ENCODE data around the gene DNAH1. TPM values are rescaled to one million over a fixed set of nuclear protein-coding genes. Genes with fewer than 3 reads are reported as not detected.
"Not testable (repeated sequence)": the region's sequence is repeated elsewhere in the genome, so short reads cannot be mapped to it uniquely, and the experiment has no call there.

The DNAH1 gene
- total RNA-seq, 1 donor from 2014 or later, result 3.3 TPM

DNA sequence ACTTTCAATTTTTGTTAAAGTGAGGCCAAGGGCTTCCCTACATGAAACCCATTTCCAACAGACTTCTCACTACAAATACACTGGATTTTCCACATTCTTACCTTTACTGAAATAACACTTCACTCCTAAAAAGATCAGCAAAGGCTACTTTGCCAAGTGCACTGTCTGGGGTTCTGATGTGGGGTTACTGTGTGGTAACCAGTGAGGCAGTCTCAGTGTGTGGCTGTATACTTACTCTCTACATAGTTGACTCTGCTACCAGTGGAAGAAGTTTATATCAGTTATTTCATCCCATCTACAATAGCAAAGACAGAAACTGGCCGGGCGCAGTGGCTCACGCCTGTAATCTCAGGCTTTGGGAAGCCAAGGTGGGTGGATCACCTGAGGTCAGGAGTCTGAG, 43.3 kb upstream of the DNAH1 start:
- peaks cover 25% of the 10 kb centered on the region for H3K36me3 Mint-ChIP-seq (ENCODE audit: low read depth, unreplicated experiment)
- no peak for DNase-seq (ENCODE audit: low spot score)
- H3K4me1 Mint-ChIP-seq (ENCODE audit: unreplicated experiment), result peaks cover 42% of the 10 kb centered on the region
- H3K27ac Mint-ChIP-seq (ENCODE audit: unreplicated experiment), result no peak overlapping the region
- no peak overlapping the region for H3K4me3 Mint-ChIP-seq (ENCODE audit: unreplicated experiment)
- peaks cover 6% of the 10 kb centered on the region for H3K27me3 Mint-ChIP-seq (ENCODE audit: unreplicated experiment)
- H3K9me3 Mint-ChIP-seq (ENCODE audit: unreplicated experiment), result no peaks in the 10 kb centered on the region
- TF ChIP-seq, protein P1, sequence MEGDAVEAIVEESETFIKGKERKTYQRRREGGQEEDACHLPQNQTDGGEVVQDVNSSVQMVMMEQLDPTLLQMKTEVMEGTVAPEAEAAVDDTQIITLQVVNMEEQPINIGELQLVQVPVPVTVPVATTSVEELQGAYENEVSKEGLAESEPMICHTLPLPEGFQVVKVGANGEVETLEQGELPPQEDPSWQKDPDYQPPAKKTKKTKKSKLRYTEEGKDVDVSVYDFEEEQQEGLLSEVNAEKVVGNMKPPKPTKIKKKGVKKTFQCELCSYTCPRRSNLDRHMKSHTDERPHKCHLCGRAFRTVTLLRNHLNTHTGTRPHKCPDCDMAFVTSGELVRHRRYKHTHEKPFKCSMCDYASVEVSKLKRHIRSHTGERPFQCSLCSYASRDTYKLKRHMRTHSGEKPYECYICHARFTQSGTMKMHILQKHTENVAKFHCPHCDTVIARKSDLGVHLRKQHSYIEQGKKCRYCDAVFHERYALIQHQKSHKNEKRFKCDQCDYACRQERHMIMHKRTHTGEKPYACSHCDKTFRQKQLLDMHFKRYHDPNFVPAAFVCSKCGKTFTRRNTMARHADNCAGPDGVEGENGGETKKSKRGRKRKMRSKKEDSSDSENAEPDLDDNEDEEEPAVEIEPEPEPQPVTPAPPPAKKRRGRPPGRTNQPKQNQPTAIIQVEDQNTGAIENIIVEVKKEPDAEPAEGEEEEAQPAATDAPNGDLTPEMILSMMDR (IDR thresholded peaks at IDR 0.05; ENCODE audit: unreplicated experiment), result no peak

DNA sequence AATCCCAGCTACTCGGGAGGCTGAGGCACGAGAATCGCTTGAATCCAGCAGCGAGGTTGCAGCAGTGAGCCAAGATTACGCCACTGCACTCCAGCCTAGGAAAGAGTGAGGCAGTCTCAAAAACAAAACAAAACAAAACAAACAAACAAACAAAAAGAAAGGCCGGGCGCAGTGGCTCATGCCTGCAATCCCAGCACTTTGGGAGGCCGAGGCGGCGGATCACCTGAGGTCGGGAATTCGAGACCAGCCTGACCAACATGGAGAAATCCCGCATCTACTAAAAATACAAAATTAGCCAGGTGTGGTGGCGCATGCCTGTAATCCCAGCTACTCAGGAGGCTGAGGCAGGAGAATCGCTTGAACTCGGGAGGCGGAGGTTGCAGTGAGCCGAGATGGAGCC, 41.3 kb upstream of the DNAH1 start:
- DNase-seq (ENCODE audit: low spot score); H3K9me3 Mint-ChIP-seq (ENCODE audit: unreplicated experiment); H3K4me3 Mint-ChIP-seq (ENCODE audit: unreplicated experiment): not testable (repeated sequence)
- Mint-ChIP-seq H3K27ac (ENCODE audit: unreplicated experiment) (peak overlapping the region; percentile 72), H3K36me3 (ENCODE audit: low read depth, unreplicated experiment) (peaks cover 18% of the 10 kb centered on the region), H3K27me3 (ENCODE audit: unreplicated experiment) (peaks cover 10% of the 10 kb centered on the region), H3K4me1 (ENCODE audit: unreplicated experiment) (peaks cover 38% of the 10 kb centered on the region)

DNA sequence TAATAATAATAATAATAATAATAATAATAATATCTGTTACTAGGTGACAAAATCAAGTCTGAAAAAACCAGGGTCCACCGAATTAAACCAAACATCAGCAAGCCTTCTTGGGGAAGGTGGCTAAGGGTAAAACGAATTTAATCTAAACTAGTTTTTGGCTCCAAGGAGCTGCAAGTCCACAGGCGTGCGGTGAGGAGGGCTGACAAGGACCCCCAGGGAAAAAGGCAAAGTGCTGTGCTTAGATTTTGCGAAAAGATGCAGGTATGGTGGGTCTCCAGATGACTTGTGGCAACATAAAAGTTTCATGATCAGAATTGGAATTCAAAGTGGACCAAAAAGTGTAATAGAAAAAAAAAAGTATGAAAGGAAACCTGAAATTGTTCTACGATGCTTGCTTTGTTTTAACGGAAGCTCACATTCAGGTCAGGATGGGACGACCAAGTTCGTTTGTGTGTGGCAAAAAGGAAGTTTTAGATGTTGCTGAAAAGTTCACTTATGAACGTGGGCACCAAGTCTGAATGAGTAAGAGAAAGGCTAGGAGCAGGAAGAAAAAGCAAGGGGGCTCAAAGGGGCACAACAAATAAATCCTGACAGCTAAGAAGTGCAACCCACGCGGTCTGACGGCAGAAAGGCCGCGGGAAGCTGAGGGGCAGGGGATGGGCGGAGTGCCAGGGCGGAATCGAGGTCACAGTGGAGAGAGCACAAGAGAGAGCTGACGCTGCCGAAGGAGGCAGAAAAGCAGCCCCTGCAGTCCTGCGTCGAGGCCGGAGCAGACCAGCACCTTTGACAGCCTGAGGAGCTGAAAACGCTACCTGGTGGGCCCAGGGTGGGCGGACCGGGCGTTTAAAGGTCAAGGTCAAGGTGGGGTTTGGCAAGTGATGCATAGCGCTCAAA, 38.8 kb upstream of the DNAH1 start:
- TF ChIP-seq, protein P1 (IDR thresholded peaks at IDR 0.05; ENCODE audit: unreplicated experiment), result no peak
- H3K4me1 Mint-ChIP-seq (ENCODE audit: unreplicated experiment), result peaks cover 38% of the 10 kb centered on the region

DNA sequence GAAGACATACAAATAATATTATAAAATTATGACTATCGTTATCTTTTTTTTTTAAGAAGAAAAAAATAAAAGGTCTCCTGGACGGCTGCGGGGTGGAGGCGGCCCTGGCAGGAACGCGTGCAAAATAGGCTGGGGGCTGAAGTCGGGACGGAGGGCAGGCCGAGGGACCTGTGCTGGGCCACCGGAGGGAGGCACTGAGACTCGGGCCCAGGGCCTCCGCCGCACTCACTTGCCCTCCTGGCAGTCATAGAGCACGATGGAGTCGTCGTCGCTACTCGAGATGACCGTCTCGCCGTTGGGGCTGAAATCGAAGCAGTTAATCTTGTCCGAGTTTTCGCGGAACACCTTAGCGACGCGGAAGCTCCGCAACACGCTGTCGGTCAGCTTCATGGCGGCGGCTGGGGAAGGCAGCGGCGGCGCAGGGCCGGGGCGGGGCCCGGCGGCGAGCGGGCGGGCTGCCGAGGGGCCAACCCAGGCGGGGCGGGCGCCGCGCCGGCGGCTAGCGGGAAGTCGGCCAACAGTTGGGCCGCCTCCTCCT, 38.1 kb upstream of the DNAH1 start:
- peak overlapping the region; percentile 98 for H3K4me3 Mint-ChIP-seq (ENCODE audit: unreplicated experiment)
- H3K9me3 Mint-ChIP-seq (ENCODE audit: unreplicated experiment), result no peaks in the 10 kb centered on the region
- H3K27me3 Mint-ChIP-seq (ENCODE audit: unreplicated experiment), result peaks cover 10% of the 10 kb centered on the region
- TF ChIP-seq, protein P1 (IDR thresholded peaks at IDR 0.05; ENCODE audit: unreplicated experiment), result no peak
- peak overlapping the region; percentile 98 for H3K27ac Mint-ChIP-seq (ENCODE audit: unreplicated experiment)
- peaks cover 9% of the 10 kb centered on the region for H3K36me3 Mint-ChIP-seq (ENCODE audit: low read depth, unreplicated experiment)
- DNase-seq (ENCODE audit: low spot score), result peak; percentile 52
- peaks cover 38% of the 10 kb centered on the region for H3K4me1 Mint-ChIP-seq (ENCODE audit: unreplicated experiment)

More for the DNA sequence above, 38.8 kb upstream of the DNAH1 start:
- H3K27ac Mint-ChIP-seq (ENCODE audit: unreplicated experiment), result peak overlapping the region; percentile 93
- peaks cover 9% of the 10 kb centered on the region for H3K36me3 Mint-ChIP-seq (ENCODE audit: low read depth, unreplicated experiment)
- H3K9me3 Mint-ChIP-seq (ENCODE audit: unreplicated experiment), result no peaks in the 10 kb centered on the region
- DNase-seq (ENCODE audit: low spot score), result peak; percentile 62
- H3K27me3 Mint-ChIP-seq (ENCODE audit: unreplicated experiment), result peaks cover 10% of the 10 kb centered on the region
- H3K4me3 Mint-ChIP-seq (ENCODE audit: unreplicated experiment), result peak overlapping the region; percentile 98

DNA sequence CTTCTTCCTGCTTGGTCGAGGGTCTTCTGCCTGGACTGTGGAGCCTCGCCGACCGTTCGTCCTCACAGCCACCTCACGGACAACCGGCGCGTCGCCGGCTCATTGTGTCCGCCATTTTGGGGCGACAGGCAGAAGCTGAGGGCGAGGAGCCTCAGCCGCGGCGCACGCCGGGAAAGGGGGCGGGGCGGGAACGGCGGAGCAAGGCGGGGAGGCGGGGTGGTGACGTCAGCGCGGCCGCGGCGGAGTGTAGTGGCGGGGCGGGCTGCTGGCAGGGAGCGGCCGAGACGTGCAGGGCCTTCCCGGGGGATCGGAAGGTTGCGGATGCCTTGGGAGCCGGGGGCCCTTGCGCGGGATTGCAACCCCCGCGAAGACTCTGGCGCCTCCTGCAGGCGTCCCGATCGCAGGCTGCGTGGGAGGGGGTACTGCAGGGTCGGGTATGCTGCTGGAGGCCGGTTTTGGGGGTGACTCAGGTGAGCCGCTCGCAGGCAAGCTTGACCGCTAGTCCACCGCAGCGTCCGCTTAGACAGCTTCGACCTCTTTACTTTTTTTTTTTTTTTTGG, 37.5 kb upstream of the DNAH1 start, which contains the start of gene WDR82:
WDR82 (minus strand) TSS at position 140 of the 560 bp plus-strand sequence. CDS start 288 bp downstream, outside the sequence.
- peak; percentile 99 for DNase-seq (ENCODE audit: low spot score)
- H3K27me3 Mint-ChIP-seq (ENCODE audit: unreplicated experiment), result peaks cover 10% of the 10 kb centered on the region
- peaks cover 38% of the 10 kb centered on the region for H3K4me1 Mint-ChIP-seq (ENCODE audit: unreplicated experiment)
- H3K9me3 Mint-ChIP-seq (ENCODE audit: unreplicated experiment), result no peaks in the 10 kb centered on the region
- H3K4me3 Mint-ChIP-seq (ENCODE audit: unreplicated experiment), result peak within 1 kb of the TSS; percentile 98
- peak within 1 kb of the TSS; percentile 98 for H3K27ac Mint-ChIP-seq (ENCODE audit: unreplicated experiment)
- TF ChIP-seq, protein P1 (IDR thresholded peaks at IDR 0.05; ENCODE audit: unreplicated experiment), result peak; percentile 56
- H3K36me3 Mint-ChIP-seq (ENCODE audit: low read depth, unreplicated experiment), result peaks cover 9% of the 10 kb centered on the region

Data from endothelial cell (in vitro differentiated cells).